ENCODE measurements around the gene HOXA11.

Gene HOXA11

GRCh38 chr7:27196287-27196767, 11.3 kb upstream of the HOXA11 start:
- H3K9ac ChIP-seq (ENCODE audit: low read length): no peak overlapping the region
- no peak overlapping the region for H2AFZ ChIP-seq (ENCODE audit: low read length)
- no peaks in the 10 kb centered on the region; the same call in 1 of the 2 replicates for H3K27me3 ChIP-seq (ENCODE audit: insufficient read depth, low read length)
- H4K20me1 ChIP-seq (ENCODE audit: insufficient read depth, low read length): no peaks in the 10 kb centered on the region
- no peak overlapping the region for H3K4me2 ChIP-seq (ENCODE audit: low read length)
- H3K79me2 ChIP-seq (ENCODE audit: insufficient read depth, low read length): no peaks in the 10 kb centered on the region
- peaks cover 32% of the 10 kb centered on the region for H3K4me1 ChIP-seq (ENCODE audit: insufficient read depth, low read length, severe bottlenecking)
- H3K4me3 ChIP-seq (ENCODE audit: low read depth, low read length, poor library complexity, severe bottlenecking): no peak overlapping the region
- no peaks in the 10 kb centered on the region for H3K9me2 ChIP-seq (ENCODE audit: low read depth, low read length)
- TF ChIP-seq EZH2 (IDR thresholded peaks at IDR 0.05; ENCODE audit: borderline replicate concordance, low read length): no peak
- TF ChIP-seq, protein P1, sequence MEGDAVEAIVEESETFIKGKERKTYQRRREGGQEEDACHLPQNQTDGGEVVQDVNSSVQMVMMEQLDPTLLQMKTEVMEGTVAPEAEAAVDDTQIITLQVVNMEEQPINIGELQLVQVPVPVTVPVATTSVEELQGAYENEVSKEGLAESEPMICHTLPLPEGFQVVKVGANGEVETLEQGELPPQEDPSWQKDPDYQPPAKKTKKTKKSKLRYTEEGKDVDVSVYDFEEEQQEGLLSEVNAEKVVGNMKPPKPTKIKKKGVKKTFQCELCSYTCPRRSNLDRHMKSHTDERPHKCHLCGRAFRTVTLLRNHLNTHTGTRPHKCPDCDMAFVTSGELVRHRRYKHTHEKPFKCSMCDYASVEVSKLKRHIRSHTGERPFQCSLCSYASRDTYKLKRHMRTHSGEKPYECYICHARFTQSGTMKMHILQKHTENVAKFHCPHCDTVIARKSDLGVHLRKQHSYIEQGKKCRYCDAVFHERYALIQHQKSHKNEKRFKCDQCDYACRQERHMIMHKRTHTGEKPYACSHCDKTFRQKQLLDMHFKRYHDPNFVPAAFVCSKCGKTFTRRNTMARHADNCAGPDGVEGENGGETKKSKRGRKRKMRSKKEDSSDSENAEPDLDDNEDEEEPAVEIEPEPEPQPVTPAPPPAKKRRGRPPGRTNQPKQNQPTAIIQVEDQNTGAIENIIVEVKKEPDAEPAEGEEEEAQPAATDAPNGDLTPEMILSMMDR (IDR thresholded peaks at IDR 0.05; ENCODE audit: low read length): peak; percentile 97
- H3K27ac ChIP-seq (ENCODE audit: low read depth, low read length, poor library complexity, severe bottlenecking): no peak overlapping the region
- no peaks in the 10 kb centered on the region for H3F3A ChIP-seq (ENCODE audit: insufficient read depth, low read length)
- no peaks in the 10 kb centered on the region for H3K36me3 ChIP-seq (ENCODE audit: insufficient read depth, low read length)
- H3K9me3 ChIP-seq (ENCODE audit: low read length): no peaks in the 10 kb centered on the region

DNA sequence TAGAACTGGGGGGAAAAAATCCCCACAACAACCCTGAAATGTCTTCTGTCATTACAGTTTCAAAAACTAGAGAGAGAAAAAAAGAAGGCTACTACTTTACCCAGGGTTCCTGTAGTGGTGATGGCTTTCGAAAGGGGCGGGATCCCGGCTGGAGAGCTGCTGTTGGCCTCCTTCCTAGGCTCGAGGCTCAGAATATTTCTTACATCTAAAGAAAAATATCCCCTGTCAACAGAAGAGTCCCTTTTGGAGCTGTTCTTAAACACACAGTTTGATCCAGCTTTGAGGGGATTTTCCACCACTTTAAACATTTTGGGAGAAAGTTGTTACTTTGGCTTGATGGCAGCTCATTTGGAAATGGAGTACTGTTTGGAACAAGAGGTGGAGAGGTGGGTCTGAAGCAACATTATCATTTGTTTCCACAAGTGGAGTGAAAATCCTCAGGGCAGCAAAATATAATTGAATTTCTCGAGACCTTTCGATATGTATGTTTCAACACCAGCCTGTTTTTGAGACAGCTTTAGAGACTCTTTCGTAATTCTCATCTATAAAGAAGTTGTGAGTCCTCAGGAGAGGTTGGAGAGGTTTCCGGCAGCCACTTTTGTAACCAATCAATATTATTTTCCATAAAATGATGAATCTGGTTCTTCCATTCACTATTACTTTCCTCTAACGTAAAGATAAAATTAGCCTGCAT, 9.8 kb upstream of the HOXA11 start:
- Histone ChIP-seq H3K27me3 (ENCODE audit: insufficient read depth, low read length) (no peaks in the 10 kb centered on the region; the same call in 1 of the 2 replicates), H3K4me3 (ENCODE audit: low read depth, low read length, poor library complexity, severe bottlenecking) (no peak overlapping the region), H3K9me3 (ENCODE audit: low read length) (no peaks in the 10 kb centered on the region), H4K20me1 (ENCODE audit: insufficient read depth, low read length) (no peaks in the 10 kb centered on the region), H3K4me2 (ENCODE audit: low read length) (no peak overlapping the region), H3K4me1 (ENCODE audit: insufficient read depth, low read length, severe bottlenecking) (peaks cover 21% of the 10 kb centered on the region), H3K36me3 (ENCODE audit: insufficient read depth, low read length) (no peaks in the 10 kb centered on the region), H3K27ac (ENCODE audit: low read depth, low read length, poor library complexity, severe bottlenecking) (no peak overlapping the region), H3K9ac (ENCODE audit: low read length) (no peak overlapping the region), H3K79me2 (ENCODE audit: insufficient read depth, low read length) (no peaks in the 10 kb centered on the region), H2AFZ (ENCODE audit: low read length) (no peak overlapping the region), H3F3A (ENCODE audit: insufficient read depth, low read length) (no peaks in the 10 kb centered on the region), H3K9me2 (ENCODE audit: low read depth, low read length) (no peaks in the 10 kb centered on the region)
- TF ChIP-seq EZH2 (IDR thresholded peaks at IDR 0.05; ENCODE audit: borderline replicate concordance, low read length): no peak
- TF ChIP-seq, protein P1 (IDR thresholded peaks at IDR 0.05; ENCODE audit: low read length): no peak

DNA sequence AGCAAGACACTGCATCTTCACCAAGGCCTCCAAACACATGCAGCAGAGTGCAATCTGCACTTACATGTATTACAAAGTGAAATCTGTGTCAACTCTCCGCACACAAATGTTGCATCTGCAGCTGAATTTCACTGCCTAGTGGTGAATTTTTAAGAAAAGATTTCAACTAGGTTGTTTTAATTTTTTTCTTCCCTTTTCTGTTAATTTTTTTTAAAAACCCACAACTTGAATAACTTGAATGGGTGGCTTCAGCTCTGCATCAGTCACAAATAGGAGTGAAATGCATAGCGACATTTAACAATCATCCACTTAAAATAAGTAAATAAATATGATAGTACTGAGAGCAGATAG, 8.9 kb upstream of the HOXA11 start:
- no peak overlapping the region for H3K4me2 ChIP-seq (ENCODE audit: low read length)
- no peak overlapping the region for H2AFZ ChIP-seq (ENCODE audit: low read length)
- no peak overlapping the region for H3K9ac ChIP-seq (ENCODE audit: low read length)
- no peak overlapping the region for H3K4me3 ChIP-seq (ENCODE audit: low read depth, low read length, poor library complexity, severe bottlenecking)
- no peaks in the 10 kb centered on the region for H3K79me2 ChIP-seq (ENCODE audit: insufficient read depth, low read length)
- H3K9me3 ChIP-seq (ENCODE audit: low read length): no peaks in the 10 kb centered on the region
- H3K27me3 ChIP-seq (ENCODE audit: insufficient read depth, low read length): no peaks in the 10 kb centered on the region; the same call in 1 of the 2 replicates
- no peaks in the 10 kb centered on the region for H3F3A ChIP-seq (ENCODE audit: insufficient read depth, low read length)
- no peaks in the 10 kb centered on the region for H3K9me2 ChIP-seq (ENCODE audit: low read depth, low read length)
- no peak overlapping the region for H3K27ac ChIP-seq (ENCODE audit: low read depth, low read length, poor library complexity, severe bottlenecking)
- peaks cover 17% of the 10 kb centered on the region for H3K4me1 ChIP-seq (ENCODE audit: insufficient read depth, low read length, severe bottlenecking)
- no peak for TF ChIP-seq EZH2 (IDR thresholded peaks at IDR 0.05; ENCODE audit: borderline replicate concordance, low read length)
- TF ChIP-seq, protein P1 (IDR thresholded peaks at IDR 0.05; ENCODE audit: low read length): no peak
- no peaks in the 10 kb centered on the region for H4K20me1 ChIP-seq (ENCODE audit: insufficient read depth, low read length)
- no peaks in the 10 kb centered on the region for H3K36me3 ChIP-seq (ENCODE audit: insufficient read depth, low read length)

Data from OCI-LY1 (cell line).